ENCODE results near the gene GNA12. TPM values are rescaled to one million over a fixed set of nuclear protein-coding genes. Genes with fewer than 3 reads are reported as not detected.

Gene GNA12
- total RNA-seq, 2 donors from 2014 or later: 12.2 to 17.5 TPM

DNA sequence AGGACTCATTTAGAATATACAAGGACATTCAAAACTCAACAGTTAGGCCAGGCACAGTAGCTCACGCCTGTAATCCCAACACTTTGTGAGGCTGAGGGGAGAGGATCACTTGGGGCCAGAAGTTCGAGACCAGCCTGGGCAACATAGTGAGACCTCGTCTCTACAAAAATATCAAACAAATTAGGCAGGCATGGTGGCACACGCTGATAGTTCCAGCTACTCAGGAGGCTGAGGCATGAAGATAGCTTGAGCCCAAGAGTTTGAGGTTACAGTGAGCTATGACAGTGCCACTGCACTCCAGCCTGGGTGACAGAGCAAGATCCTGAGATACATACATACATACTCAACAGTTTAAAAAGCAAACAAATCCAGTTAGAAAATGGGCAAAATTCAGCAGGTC, 44.9 kb downstream of the GNA12 start:
- Histone ChIP-seq H3K9me3 (no peaks in the 10 kb centered on the region), H3K36me3 (replicated peaks in 1 of 2; ENCODE audit: insufficient read depth in 1 of 2, low read depth in 2 of 2) (peaks cover 0 to 1% of the 10 kb centered on the region in 2 donors), H3K27me3 (no peaks in the 10 kb centered on the region), H3K27ac (no peak overlapping the region), H3K4me3 (no peak overlapping the region), H3K4me1 (peaks cover 28% of the 10 kb centered on the region)
- 91 to 92% methylated on average over 4 of the region's 4 CpGs for WGBS, 2 donors
- TF ChIP-seq, protein P1, sequence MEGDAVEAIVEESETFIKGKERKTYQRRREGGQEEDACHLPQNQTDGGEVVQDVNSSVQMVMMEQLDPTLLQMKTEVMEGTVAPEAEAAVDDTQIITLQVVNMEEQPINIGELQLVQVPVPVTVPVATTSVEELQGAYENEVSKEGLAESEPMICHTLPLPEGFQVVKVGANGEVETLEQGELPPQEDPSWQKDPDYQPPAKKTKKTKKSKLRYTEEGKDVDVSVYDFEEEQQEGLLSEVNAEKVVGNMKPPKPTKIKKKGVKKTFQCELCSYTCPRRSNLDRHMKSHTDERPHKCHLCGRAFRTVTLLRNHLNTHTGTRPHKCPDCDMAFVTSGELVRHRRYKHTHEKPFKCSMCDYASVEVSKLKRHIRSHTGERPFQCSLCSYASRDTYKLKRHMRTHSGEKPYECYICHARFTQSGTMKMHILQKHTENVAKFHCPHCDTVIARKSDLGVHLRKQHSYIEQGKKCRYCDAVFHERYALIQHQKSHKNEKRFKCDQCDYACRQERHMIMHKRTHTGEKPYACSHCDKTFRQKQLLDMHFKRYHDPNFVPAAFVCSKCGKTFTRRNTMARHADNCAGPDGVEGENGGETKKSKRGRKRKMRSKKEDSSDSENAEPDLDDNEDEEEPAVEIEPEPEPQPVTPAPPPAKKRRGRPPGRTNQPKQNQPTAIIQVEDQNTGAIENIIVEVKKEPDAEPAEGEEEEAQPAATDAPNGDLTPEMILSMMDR (IDR thresholded peaks at IDR 0.05): no peak
- TF ChIP-seq POLR2A (IDR thresholded peaks at IDR 0.05): no peak
- intact Hi-C loops (cut with DNase I): no loop called here
- no peak for ATAC-seq
- DNase-seq: no peak

DNA sequence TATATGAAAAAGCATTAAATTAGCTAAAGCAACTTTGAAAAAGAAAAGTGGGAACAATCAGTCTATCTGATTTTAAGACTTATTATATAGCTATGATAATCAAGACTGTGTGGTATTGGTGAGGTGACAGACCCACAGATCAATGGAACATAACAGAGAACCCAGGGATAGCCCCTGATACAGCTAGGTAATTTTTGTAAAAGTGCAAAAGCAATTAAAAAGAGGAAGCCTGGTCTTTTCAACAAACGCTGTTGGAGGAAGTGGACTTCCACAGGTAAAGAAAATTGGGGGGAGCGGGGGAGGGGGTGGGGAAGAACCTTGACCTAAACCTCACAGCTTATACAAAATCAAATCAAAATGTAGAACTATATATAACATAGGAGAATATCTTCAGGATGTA, 45.4 kb downstream of the GNA12 start:
- DNase-seq (no peak), ATAC-seq (no peak)
- TF ChIP-seq, protein P1 (IDR thresholded peaks at IDR 0.05): no peak
- no peak for TF ChIP-seq POLR2A (IDR thresholded peaks at IDR 0.05)
- intact Hi-C loops (cut with DNase I): no loop called here
- no peak overlapping the region for H3K4me3 ChIP-seq
- peaks cover 0 to 6% of the 10 kb centered on the region in 2 donors for H3K36me3 ChIP-seq (replicated peaks in 1 of 2; ENCODE audit: insufficient read depth in 1 of 2, low read depth in 2 of 2)
- H3K27me3 ChIP-seq: no peaks in the 10 kb centered on the region
- peaks cover 28% of the 10 kb centered on the region for H3K4me1 ChIP-seq
- no peak overlapping the region for H3K27ac ChIP-seq
- 83 to 93% methylated on average over 2 of the region's 2 CpGs for WGBS, 2 donors
- no peaks in the 10 kb centered on the region for H3K9me3 ChIP-seq

DNA sequence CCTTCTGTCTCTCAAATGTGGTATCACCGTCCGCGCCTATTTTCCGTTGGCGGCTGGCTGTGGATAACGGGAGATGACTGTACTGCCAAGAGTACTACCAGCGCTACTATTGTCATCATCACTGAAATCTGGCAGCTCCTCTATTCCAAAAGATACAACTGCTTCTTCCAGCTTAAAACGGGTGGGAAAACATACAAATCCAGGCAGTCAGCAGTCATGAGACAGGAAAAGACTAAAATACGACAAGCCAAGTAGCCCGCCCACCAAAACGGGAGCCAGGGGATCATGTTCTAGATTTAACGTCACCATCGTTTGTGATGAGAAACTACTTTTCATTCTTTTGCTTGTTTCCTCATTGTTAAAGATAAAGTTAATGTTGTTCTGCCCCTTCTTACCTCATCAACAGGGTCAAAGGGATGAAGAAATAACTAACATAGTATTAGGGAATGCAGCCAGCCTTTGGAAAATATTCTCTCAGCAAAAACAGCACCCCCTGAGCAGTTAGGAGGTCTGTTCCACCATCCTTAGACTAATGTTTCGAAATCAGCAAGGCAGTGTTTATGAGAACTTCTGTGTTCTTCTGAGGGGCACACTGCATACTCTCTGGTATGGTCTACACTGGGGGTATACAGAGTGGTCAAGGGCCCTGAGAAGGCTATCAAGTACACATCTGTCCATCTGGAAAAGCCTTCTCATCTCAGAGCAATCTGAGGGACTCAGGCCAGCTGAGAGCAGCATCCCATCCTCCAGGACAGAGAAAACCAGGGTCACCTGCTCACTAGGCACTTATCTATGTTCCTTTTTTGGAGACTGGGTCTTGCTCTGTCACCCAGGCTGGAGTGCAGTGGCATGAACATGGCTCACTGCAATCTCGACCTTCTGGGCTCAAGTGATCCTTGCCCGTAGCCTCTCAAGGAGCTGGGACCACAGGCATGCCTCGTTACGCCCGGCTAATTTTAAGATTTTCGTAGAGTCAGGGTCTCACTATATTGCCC, 47.5 kb downstream of the GNA12 start:
- H3K9me3 ChIP-seq: no peaks in the 10 kb centered on the region
- no peak overlapping the region for H3K4me3 ChIP-seq
- WGBS, 2 donors: 85 to 87% methylated on average over 20 of the region's 20 CpGs
- TF ChIP-seq, protein P1 (IDR thresholded peaks at IDR 0.05): no peak
- TF ChIP-seq POLR2A (IDR thresholded peaks at IDR 0.05): no peak
- peak; percentile 47 for ATAC-seq
- peak in 3 of 4 donors; percentile 33 to 41 (median 40) for DNase-seq
- peaks cover 0 to 9% of the 10 kb centered on the region in 2 donors for H3K36me3 ChIP-seq (replicated peaks in 1 of 2; ENCODE audit: insufficient read depth in 1 of 2, low read depth in 2 of 2)
- no peaks in the 10 kb centered on the region for H3K27me3 ChIP-seq
- intact Hi-C loops (cut with DNase I): no loop called here
- peaks cover 13% of the 10 kb centered on the region for H3K4me1 ChIP-seq
- H3K27ac ChIP-seq: peak overlapping the region in 2 of 4 donors; percentile 6 to 16

DNA sequence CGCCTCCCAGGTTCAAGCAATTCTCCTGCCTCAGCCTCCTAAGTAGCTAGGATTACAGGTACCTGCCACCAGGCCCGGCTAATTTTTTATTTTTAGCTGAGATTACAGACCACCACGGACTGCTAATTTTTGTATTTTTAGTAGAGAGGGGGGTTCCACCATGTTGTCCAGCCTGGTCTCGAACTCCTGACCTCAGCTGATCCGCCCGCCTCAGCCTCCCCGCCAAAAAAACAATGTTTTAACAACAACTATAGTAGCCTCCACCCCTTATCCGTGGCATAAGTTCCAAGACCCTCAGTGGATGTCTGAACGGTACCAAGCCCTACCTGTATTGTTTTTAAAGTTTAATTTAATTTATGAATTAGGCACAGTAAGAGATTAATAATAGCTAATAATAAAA, 48.2 kb downstream of the GNA12 start:
- Histone ChIP-seq H3K27me3 (no peaks in the 10 kb centered on the region), H3K27ac (peak overlapping the region in 1 of 4 donors; percentile 16), H3K9me3 (no peaks in the 10 kb centered on the region), H3K4me1 (peaks cover 9% of the 10 kb centered on the region), H3K36me3 (replicated peaks in 1 of 2; ENCODE audit: insufficient read depth in 1 of 2, low read depth in 2 of 2) (peaks cover 0 to 9% of the 10 kb centered on the region in 2 donors), H3K4me3 (no peak overlapping the region)
- no peak for DNase-seq
- no peak for ATAC-seq
- WGBS, 2 donors: 94 to 95% methylated on average over 9 of the region's 9 CpGs
- intact Hi-C loops (cut with DNase I): no loop called here
- TF ChIP-seq, protein P1 (IDR thresholded peaks at IDR 0.05): no peak
- TF ChIP-seq POLR2A (IDR thresholded peaks at IDR 0.05): no peak
